Muscle of back (tissue), 13 donors: ENCODE data around the gene SLC39A3. TPM values are rescaled to one million over a fixed set of nuclear protein-coding genes. Genes with fewer than 3 reads are reported as not detected.
A peak's percentile ranks its signal among the peaks of the same experiment; 100 is the strongest.

ENCODE experiments used
- DNase-seq, 3 donors: peaks; one replicate each; pipeline versions ENCODE4 v3.0.0 to v3.0.0-alpha.2; 2013
- long read RNA-seq, 9 donors: transcript quantifications; one replicate each; lab custom pipeline, GENCODE V29; 2026
- polyA plus RNA-seq, 10 donors: library from polyadenylated mRNA; unstranded; fragments of 120-200 nt; gene quantifications; one replicate each; pipeline ENCODE4 v1.2.1, GENCODE V29; 2013; ENCODE audit not compliant: insufficient read length in 10 of 10

The SLC39A3 gene
- 10 to 100 TPM; 10.9 to 18.5 (median 14.3) TPM for polyA plus RNA-seq
- long read RNA-seq, donor 1, partial matches to known transcripts, result 0 of 4 reads
- long read RNA-seq, donor 1, other reads (novel, unspliced or antisense), result 0 of 4 reads
- long read RNA-seq, donor 2, partial matches to known transcripts, result 0 of 4 reads
- long read RNA-seq, donor 2, other reads (novel, unspliced or antisense), result 0 of 4 reads
- long read RNA-seq, donor 3, result 0 reads
- long read RNA-seq, donor 4, transcript SLC39A3-201 (3 exons, 1,502 nt), result major isoform, 5 of 5 reads
- long read RNA-seq, donor 4, partial matches to known transcripts, result 0 of 5 reads
- long read RNA-seq, donor 4, other reads (novel, unspliced or antisense), result 0 of 5 reads
- long read RNA-seq, donor 5, transcript SLC39A3-201 (3 exons, 1,502 nt), result major isoform, 8 of 16 reads
- long read RNA-seq, donor 5, partial matches to known transcripts, result 5 of 16 reads
- long read RNA-seq, donor 5, other reads (novel, unspliced or antisense), result 0 of 16 reads
- long read RNA-seq, donor 6, transcript SLC39A3-201 (3 exons, 1,502 nt), result major isoform, 5 of 6 reads
- long read RNA-seq, donor 6, partial matches to known transcripts, result 0 of 6 reads
- long read RNA-seq, donor 6, other reads (novel, unspliced or antisense), result 0 of 6 reads
- long read RNA-seq, donor 7, transcript SLC39A3-201 (3 exons, 1,502 nt), result major isoform, 5 of 5 reads
- long read RNA-seq, donor 7, partial matches to known transcripts, result 0 of 5 reads
- long read RNA-seq, donor 7, other reads (novel, unspliced or antisense), result 0 of 5 reads
- long read RNA-seq, donor 8, transcript SLC39A3-201 (3 exons, 1,502 nt), result major isoform, 6 of 7 reads
- long read RNA-seq, donor 8, partial matches to known transcripts, result 0 of 7 reads
- long read RNA-seq, donor 8, other reads (novel, unspliced or antisense), result 0 of 7 reads
- long read RNA-seq, donor 9, partial matches to known transcripts, result 0 of 3 reads
- long read RNA-seq, donor 9, other reads (novel, unspliced or antisense), result 0 of 3 reads

DNA sequence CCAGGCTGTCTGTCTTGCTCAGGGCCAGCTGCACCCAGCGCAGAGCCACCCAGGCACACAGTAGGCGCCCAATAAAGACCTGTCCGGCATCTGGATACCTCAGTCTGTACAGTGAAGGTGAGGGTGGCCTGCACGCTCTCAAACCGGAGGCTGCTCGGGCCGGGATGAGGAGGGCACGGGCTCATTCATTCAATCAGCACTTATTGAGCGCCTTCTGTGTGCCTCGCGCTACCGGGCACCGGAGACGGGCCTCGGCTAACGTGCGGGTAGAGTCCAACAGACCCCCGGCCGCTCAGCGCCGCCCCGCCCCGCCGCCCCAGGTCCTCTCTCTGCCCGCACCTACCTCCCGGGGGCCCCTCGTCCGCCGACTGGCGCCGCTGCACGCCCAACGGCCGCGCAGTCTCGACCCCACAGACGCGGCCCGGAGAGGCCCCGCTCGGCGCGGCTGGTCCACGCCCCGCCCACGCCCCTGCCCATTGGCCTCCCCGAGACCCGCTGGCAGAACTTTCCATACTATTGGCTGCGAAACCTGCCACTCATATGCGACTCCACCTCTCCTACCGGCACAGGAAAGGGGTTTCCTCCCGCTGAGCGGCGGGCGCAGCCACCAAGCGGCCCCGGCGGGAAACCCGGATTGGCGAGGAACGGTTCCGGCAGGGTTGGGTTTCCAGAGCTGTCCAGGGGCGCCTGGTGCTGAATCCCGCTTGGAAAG, at the start of gene SLC39A3:
SLC39A3 (minus strand) TSS at position 416 of the 712 bp plus-strand sequence. CDS start 2,760 bp downstream, outside the sequence.
- peak; percentile 96 to 99 (median 98) for DNase-seq

- no peak for DNase-seq
These were observed 48.4 kb upstream of the SLC39A3 start for GRCh38 chr19:2788237-2788636.

DNA sequence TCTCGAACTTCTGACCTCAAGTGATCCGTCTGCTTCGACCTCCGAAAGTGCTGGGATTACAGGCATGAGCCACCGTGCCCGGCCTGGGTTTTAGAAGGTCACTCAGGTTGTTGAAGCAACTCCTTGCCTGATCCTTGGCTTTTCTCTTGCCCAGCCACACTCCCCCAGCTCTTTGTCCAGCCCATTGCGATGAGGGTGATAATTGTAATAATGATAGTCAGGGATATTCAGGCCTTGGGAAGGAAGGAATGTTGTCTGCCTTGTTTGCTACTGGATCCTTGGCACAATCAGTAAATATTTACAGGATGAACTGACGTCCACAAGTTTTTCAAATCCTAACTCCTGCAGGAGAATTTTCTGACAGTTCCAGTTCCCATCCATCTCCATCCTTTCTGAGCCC, 47.3 kb upstream of the SLC39A3 start:
- no peak for DNase-seq

DNA sequence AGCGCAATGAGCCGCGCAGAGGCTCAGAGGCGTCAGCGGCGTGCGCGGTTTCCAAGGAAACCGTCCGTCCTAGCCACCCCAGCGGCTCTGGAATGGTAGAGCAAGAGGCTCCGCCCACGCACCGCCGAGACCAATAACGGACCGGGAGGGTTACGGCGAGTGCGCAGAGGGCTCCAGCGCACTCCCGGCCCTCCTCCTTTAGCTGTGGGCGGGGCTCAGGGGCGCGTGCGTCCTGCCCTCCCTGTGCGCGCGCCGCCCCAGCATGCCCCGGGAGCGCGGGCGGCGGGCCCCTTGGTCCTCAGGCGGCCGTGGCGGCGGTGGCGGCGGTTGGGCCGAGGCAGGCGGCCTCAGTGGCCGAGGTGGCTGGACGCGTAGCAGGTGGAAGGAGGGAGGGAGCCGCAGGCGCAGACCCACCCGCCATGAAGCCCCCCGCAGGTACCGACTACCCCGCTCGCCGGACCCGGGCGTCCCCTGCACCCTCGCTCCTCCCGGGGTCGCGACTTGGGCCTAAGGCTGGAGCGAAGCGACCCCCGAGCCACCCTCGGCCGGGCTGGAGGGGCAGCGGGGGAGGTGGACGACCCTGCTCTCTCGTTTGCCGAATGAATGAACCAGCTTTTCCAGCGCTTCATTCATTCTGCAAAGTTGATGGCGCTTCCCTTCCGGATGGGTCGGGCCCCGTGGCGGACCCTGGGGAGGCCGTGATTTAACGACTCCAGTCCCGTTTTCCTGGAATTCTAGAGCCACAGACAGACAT, 45.6 kb upstream of the SLC39A3 start, which contains the start of gene THOP1:
THOP1 (plus strand) TSS at position 260 of the 754 bp plus-strand sequence; CDS start at position 420, 160 bp downstream.
- peak; percentile 99 to 100 (median 99) for DNase-seq

GRCh38 chr19:2783781-2784145, 43.9 kb upstream of the SLC39A3 start:
- DNase-seq, result no peak

- peak; percentile 98 to 99 (median 98) for DNase-seq
These were observed 43.3 kb upstream of the SLC39A3 start, which contains the start of gene SGTA for GRCh38 chr19:2782936-2783780. SGTA (minus strand) TSS chr19:2783273; CDS start chr19:2769068, 14,205 bp downstream.

DNA sequence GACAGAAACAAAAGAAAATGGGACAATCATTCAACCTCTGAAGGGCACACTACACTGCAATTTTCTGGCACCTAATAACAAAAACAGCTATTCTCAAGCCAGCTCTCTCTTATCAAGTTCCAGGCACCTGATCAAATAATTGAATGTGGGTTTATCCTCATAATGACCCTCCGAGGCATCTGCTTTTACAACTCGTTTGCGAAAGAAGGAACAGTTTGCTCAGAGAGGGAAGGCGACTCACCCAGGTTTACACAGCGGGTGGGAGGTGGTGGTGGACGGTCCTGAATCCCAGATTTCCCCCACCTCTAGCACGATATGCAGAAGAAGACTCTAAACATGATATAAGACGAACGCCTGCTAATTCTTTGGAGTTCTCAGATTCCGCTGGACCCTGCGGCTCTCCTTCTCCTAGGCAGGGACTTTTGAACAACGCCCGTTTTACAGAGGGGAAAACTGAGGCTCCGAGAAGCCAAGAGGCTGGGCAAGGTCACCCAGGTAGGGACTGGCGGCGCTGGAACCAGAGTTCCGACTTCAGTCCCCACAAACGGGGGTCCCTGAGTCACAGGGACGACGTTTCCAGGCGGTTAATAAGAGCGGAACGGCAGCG, 42.6 kb upstream of the SLC39A3 start:
- DNase-seq, result no peak

DNA sequence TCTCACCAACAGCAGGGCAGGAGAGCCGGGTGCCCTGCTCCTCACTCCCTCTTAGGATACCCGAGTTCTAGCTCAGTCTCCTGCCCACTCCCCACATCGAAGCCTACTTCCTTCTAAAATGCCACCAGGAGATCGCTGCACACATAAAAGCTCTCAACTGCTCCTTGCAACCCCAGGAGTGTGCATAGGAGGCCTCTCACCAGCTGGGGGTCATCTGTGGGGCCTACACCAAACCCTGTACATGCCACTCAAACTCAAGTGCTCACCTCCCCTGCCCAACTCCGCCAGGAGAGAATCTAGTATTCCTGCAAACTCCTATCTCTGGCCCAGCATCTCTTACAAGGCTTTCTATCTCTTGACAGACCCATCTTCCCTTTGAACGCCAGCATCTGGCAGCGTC, 40.5 kb upstream of the SLC39A3 start:
- no peak for DNase-seq

GRCh38 chr19:2779121-2779740, 39.4 kb upstream of the SLC39A3 start:
- DNase-seq, result no peak

DNA sequence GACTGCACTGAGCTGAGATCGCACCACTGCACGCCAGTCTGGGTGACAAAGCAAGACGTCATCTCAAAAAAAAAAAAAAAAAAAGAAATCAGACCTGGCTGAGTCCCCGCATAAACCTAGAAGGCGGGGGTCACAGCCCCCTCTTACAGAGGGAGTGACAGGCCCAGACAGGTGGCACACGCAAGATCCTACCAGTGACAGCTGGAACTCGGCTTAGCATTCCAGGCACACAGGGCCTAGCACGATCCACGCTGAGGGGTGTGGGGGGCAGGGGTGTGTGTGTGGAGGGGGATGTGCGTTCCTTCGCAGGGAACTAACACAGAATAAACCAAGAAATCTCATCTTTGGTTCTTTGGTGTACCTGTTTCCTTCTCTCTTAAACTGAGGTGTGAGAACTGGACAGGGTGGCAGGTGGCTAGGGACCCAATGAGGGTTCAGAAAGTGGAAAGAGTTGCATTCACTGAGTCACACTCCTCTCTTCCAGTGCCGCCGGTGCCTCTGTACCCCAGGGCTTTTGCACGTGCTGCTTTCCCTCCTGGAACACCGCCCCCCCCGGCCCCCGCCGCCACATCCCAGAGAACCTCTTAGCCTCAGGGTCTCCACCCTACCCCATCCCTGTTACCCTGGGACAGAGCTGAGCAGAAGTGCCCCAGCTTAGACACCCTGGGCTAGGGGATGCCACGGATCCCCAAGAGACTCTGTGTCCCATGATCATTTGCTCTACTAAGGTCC, 38.3 kb upstream of the SLC39A3 start:
- DNase-seq, result peak in 2 of 3 donors; percentile 30 to 51

DNA sequence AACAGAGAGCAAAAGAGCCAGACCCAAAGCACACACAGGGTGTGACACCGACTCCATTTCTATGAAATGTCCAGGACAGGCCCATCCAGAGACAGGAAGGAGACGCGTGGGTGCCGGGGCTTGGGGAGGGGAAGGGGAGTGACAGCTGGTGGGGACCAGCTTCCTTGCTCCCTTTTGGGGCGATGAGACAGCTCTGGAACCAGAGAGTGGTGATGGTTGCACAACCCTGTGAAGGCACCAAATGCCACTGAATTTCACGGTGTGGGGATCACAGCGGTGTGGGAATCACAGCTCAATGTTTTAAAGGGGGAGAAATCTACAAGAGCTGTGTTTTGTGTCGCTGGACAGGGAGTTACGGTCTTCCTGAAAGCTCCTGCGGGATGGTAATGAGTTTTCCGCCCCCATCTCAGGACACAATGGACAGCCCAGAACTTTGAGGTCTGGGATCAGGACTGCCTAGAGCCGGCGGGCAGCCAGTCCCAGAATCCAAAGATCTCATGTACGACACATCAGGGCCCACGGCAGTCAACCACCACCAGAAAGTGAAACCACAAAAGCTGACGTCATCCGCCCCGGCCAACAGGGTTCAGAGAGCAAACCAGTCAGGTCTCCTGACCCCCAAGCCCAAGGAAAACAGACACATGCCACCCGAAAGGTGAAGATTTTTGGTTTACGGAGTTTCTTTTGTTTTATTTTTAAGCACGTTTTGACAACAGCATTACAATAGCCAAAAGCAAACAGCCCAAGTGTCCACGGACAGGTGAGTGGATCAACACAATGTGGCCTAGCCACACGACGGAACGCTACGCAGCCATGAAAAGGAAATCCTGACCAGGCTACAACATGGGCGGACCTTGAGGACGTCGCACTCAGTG, 36.0 kb upstream of the SLC39A3 start:
- DNase-seq, result peak in 2 of 3 donors; percentile 14 to 38

DNA sequence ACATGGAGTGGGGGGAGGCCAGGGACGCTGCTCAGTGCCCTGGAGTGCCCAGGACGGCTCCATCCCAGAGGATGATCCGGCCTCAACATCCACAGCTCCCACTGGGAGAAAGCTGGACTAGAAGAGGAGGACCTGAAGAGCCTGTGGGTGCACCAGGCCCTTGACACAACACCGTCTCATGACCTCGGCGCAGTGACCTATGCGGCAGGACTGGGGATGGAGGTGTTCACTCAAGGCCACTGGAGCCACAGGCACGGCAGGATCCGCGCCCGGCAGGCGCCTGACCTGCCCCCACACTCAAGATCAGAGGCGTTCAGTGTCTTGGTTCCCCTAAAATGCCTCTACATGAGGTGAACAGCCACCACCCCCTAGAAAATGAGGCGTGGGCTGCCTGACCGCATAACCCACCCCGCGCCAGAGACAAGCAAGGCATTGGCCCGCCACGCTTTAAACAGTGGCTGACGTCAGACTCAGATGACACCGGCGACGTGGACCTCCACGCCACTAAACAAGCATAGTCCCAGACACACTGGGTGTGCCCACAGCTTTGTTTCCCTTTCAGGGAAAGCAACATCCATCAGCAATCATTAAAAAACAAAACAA, 35.2 kb upstream of the SLC39A3 start:
- no peak for DNase-seq

DNA sequence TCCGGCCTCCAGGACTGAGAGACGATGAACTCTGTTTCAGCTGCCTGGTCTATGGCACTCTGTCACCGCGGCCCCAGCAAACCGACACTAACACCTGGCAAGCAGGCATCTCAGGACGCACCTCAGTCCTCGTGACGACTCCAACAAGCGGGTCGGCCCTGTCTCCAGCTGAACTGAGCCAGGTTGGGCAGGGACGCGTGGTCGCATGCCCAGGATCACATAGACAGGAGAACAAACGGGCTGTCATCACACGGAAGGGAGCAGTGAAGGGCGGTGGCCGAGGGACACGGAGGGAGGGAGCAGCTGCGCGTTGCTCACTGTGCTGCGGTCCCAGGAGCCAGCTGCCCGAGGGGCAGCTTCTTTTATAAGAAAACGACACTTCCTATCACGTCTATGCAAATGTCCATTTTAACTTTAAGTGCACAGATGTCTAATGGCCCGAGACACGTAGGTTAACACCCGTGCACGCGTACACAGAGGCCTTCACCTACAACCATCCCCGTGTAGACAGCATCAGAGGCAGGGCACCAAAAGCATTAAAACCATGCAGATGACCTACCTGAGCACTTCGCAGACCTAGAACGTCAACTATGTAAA, 34.4 kb upstream of the SLC39A3 start:
- no peak for DNase-seq

DNA sequence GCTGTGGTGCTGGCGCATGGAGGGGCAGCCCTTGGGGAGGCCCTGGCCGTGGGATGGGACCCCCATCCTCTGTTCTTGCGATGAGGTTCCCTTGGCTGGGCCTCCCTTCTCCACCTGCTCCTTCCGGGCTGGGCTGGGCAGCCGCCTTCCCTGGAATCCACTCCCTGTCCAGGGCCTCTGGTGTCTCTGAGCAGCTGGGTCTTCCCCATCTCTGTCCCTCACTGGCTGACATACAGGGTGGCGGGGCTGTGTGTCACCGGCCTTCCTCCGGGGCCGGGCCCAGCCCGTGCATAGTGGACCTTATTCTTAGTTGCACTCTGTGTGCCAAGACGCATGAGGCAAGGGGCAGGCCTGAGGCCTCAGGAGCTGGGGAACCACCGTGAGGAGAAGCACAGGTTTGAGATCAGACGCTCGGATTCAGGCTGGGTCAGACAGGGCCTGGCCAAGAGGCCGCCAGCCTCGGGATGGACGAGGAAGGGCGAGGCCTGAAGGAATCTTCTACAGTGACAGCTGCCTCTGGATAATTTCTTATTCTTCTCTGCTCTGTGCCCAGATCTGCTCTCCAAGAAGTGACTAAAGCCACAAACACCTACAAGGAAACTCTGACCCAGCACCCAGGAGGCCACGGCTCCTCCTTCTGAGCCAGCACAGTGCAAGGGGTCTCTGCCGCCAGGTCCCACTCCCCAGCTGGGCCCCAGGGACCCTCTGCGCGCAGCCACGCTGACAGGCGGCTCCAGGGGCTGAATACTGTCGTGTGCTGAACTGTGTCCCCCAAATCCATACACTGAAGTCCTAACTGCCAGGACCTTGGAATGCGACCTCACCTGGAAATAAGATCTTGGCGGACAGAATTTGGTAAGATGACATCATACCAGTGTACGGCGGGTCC, 32.2 kb upstream of the SLC39A3 start:
- peak; percentile 42 to 64 (median 59) for DNase-seq
